Keratinocyte (primary cell): Measurements from ENCODE around the gene MYADM. TPM values are rescaled to one million over a fixed set of nuclear protein-coding genes. Genes with fewer than 3 reads are reported as not detected.
"Not testable (repeated sequence)": the region's sequence is repeated elsewhere in the genome, so short reads cannot be mapped to it uniquely, and the experiment has no call there.

Source experiments
- DNase-seq: peaks from one replicate; pipeline ENCODE4 v3.0.0-alpha.2; 2011; ENCODE audit warnings: low read depth, missing footprints, low spot score
- FAIRE-seq: peaks from 2 replicates; lab custom pipeline; 2011; peaks lifted over from hg19 to GRCh38; lab: Jason Lieb, UNC
- H2AFZ ChIP-seq: 2 replicates; pipeline ENCODE4 v1.6.0; 2012; ENCODE audit warnings: low read length, control low read depth, inconsistent platforms; ENCODE audit not compliant: control insufficient read depth
- H3K27ac ChIP-seq: 2 replicates; pipeline ENCODE4 v1.5.1; 2011; ENCODE audit warnings: low read length; ENCODE audit not compliant: control insufficient read depth, insufficient read depth
- H3K27me3 ChIP-seq: 3 replicates; pipeline ENCODE4 v1.6.0; 2011; ENCODE audit warnings: low read length; ENCODE audit not compliant: control insufficient read depth, insufficient read depth; ENCODE audit errors: extremely low read depth
- H3K36me3 ChIP-seq, 2 experiments: 2 replicates in 1 of 2; 3 replicates in 1 of 2; pipeline ENCODE4 v1.5.1; 2011; ENCODE audit warnings: low read length in 2 of 2, mild to moderate bottlenecking in 1 of 2; ENCODE audit not compliant: control insufficient read depth in 2 of 2, insufficient read depth in 2 of 2; ENCODE audit errors: extremely low read depth in 1 of 2
- H3K4me1 ChIP-seq: 3 replicates; pipeline ENCODE4 v1.5.1; 2011; ENCODE audit warnings: low read length; ENCODE audit not compliant: control insufficient read depth, insufficient read depth; ENCODE audit errors: extremely low read depth
- H3K4me2 ChIP-seq: 3 replicates; pipeline ENCODE4 v1.6.0; 2011; ENCODE audit warnings: low read depth, low read length; ENCODE audit not compliant: control insufficient read depth, insufficient read depth; ENCODE audit errors: extremely low read depth
- H3K4me3 ChIP-seq, 3 experiments: fragments of 200-600 bp in 1 of 3; sonication (generic) in 1 of 3; 2 replicates in 2 of 3; 3 replicates in 1 of 3; pipeline ENCODE4 v1.5.1; 2011 to 2016; ENCODE audit warnings: low read length in 3 of 3, mild to moderate bottlenecking in 3 of 3, control low read depth in 2 of 3, inconsistent platforms in 1 of 3, low read depth in 1 of 3, mixed read lengths in 1 of 3, mixed run types in 1 of 3, moderate library complexity in 1 of 3; ENCODE audit not compliant: control insufficient read depth in 2 of 3, insufficient read depth in 2 of 3; ENCODE audit errors: extremely low read depth in 1 of 3
- H3K79me2 ChIP-seq: 2 replicates; pipeline ENCODE4 v1.6.0; 2012; ENCODE audit warnings: low read length; ENCODE audit not compliant: control insufficient read depth, insufficient read depth
- H3K9ac ChIP-seq: 3 replicates; pipeline ENCODE4 v1.6.0; 2011; ENCODE audit warnings: low read length; ENCODE audit not compliant: control insufficient read depth, insufficient read depth; ENCODE audit errors: extremely low read depth
- H3K9me1 ChIP-seq: 3 replicates; pipeline ENCODE4 v1.6.0; 2011; ENCODE audit warnings: low read length; ENCODE audit not compliant: control insufficient read depth, insufficient read depth; ENCODE audit errors: extremely low read depth
- H3K9me3 ChIP-seq: 2 replicates; pipeline ENCODE4 v1.5.1; 2012; ENCODE audit warnings: low read depth, low read length; ENCODE audit not compliant: control insufficient read depth
- H4K20me1 ChIP-seq: 3 replicates; pipeline ENCODE4 v1.6.0; 2011; ENCODE audit warnings: low read length; ENCODE audit not compliant: control insufficient read depth, insufficient read depth; ENCODE audit errors: extremely low read depth
- EZH2 ChIP-seq: IDR thresholded peaks from one replicate; pipeline ENCODE4 v1.6.1; 2012; ENCODE audit warnings: inconsistent platforms, mild to moderate bottlenecking, low read length, moderate library complexity
- dilution Hi-C: fragments of 300-500 bp; cut with MboI; formaldehyde crosslinking; loops from one replicate; pipeline ENCODE4 v1.7.0; 2020; ENCODE audit warnings: low sequenced_read_pairs; ENCODE audit not compliant: extremely low pct_ligation_motif_present
- polyA plus RNA-seq, 5 experiments: library from polyadenylated mRNA; depleted of rRNA in 3 of 5; stranded (reverse) in 3 of 5; stranded (forward) in 1 of 5; unstranded in 1 of 5; fragments of >200 nt; gene quantifications; 1 replicate in 1 of 5; 2 replicates in 3 of 5; 3 replicates in 1 of 5; pipeline versions ENCODE4 v1.2.1 to v1.2.3, GENCODE V29; 2011 to 2012; ENCODE audit warnings: missing spikeins in 2 of 5, low read depth in 1 of 5, low replicate concordance in 1 of 5
- TF ChIP-seq, protein P1 (sequence below), 3 experiments: IDR thresholded peaks in 1 of 3; conservative IDR thresholded peaks in 1 of 3; optimal IDR thresholded peaks in 1 of 3; 2 replicates in 2 of 3; 3 replicates in 1 of 3; pipeline versions ENCODE3 to v1.5.1; 2011; ENCODE audit warnings: low read length in 3 of 3, mild to moderate bottlenecking in 3 of 3, moderate library complexity in 2 of 3, control low read depth in 1 of 3, inconsistent platforms in 1 of 3; ENCODE audit not compliant: insufficient read depth in 2 of 3; ENCODE audit errors: extremely low read depth in 1 of 3

MYADM gene
- polyA plus RNA-seq, 1 donor (not counting 4 experiments of a cell fraction or from before 2014, with no cell fraction given), result 16.8 TPM

DNA sequence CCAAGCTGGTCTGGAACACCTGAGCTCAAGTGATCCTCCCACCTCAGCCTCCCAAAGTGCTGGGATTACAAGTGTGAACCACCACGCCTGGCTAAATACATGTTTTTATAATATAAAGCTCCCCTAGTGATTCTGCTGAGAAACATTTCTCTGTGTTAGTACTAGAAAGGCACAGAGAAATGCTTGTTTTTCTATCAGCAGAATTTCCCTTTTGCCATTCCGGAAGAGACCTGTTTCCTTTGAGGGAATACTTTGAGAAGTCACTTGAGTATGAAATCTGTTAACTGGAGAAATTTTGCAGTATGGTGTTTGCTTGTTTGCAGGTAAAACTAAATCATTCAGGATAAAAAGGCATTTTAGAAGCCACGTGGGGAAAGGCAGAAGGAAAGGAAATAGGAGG lies 39.2 kb upstream of the MYADM start:
- no peak overlapping the region for H3K9ac ChIP-seq
- no peak overlapping the region for H3K4me2 ChIP-seq

DNA sequence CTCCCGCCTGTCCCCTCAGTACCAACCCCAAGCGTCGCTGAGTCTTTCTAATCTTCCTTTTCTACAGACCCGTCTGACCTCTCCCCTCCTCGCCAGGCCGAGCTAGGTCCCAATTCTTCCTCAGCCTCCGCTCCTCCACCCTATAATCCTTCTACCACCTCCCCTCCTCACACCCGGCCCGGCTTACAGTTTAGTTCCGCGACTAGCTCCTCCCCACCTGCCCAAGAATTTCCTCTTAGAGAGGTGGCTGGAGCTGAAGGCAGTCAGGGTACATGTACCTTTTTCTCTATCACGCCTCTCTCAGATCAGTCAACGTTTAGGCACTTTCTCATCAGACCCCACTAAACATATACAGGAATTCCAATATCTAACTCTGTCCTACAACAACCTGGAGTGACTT lies 34.8 kb upstream of the MYADM start:
- H3K4me2 ChIP-seq, H3K4me3 ChIP-seq, H3K9ac ChIP-seq, H3K9me3 ChIP-seq, H3K36me3 ChIP-seq, H3K4me1 ChIP-seq, dilution Hi-C loops, FAIRE-seq, H3K27me3 ChIP-seq, H3K79me2 ChIP-seq, H3K9me1 ChIP-seq, H2AFZ ChIP-seq, H4K20me1 ChIP-seq, H3K27ac ChIP-seq, DNase-seq: not testable (repeated sequence)

More for the DNA sequence above, 39.2 kb upstream of the MYADM start:
- Histone ChIP-seq H3K79me2 (no peaks in the 10 kb centered on the region), H3K9me3 (no peaks in the 10 kb centered on the region), H4K20me1 (no peaks in the 10 kb centered on the region), H3K36me3 (no peaks in the 10 kb centered on the region), H3K27me3 (no peaks in the 10 kb centered on the region), H2AFZ (no peak overlapping the region), H3K4me3 (no peak overlapping the region), H3K4me1 (no peaks in the 10 kb centered on the region), H3K27ac (no peak overlapping the region), H3K9me1 (no peaks in the 10 kb centered on the region)
- DNase-seq, result no peak
- no peak for FAIRE-seq
- TF ChIP-seq EZH2, result no peak
- TF ChIP-seq, protein P1, sequence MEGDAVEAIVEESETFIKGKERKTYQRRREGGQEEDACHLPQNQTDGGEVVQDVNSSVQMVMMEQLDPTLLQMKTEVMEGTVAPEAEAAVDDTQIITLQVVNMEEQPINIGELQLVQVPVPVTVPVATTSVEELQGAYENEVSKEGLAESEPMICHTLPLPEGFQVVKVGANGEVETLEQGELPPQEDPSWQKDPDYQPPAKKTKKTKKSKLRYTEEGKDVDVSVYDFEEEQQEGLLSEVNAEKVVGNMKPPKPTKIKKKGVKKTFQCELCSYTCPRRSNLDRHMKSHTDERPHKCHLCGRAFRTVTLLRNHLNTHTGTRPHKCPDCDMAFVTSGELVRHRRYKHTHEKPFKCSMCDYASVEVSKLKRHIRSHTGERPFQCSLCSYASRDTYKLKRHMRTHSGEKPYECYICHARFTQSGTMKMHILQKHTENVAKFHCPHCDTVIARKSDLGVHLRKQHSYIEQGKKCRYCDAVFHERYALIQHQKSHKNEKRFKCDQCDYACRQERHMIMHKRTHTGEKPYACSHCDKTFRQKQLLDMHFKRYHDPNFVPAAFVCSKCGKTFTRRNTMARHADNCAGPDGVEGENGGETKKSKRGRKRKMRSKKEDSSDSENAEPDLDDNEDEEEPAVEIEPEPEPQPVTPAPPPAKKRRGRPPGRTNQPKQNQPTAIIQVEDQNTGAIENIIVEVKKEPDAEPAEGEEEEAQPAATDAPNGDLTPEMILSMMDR (optimal IDR thresholded peaks at IDR 0.05 in 1 of 3, IDR thresholded peaks at IDR 0.05 in 1 of 3, conservative IDR thresholded peaks at IDR 0.05 in 1 of 3; ENCODE audit: extremely low read depth in 1 of 3, insufficient read depth in 2 of 3, low read length in 3 of 3), result no peak
- dilution Hi-C loops, result no loop called here

DNA sequence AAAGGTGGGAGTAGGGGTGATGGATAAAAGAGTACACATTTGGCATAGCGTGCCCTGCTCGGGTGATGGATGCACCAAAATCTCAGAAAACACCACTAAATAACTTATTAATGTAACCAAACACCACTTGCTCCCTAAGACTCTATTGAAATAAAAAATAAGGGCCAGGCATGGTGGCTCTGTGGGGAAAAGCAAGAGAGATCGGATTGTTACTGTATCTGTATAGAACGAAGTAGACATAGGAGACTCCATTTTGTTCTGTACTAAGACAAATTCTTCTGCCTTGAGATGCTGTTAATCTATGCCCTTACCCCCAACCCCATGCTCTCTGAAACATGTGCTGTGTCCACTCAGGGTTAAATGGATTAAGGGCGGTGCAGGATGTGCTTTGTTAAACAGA lies 29.2 kb upstream of the MYADM start:
- FAIRE-seq, H3K36me3 ChIP-seq, H3K4me2 ChIP-seq, H3K9me1 ChIP-seq, DNase-seq, H3K9me3 ChIP-seq, H3K27ac ChIP-seq, H3K9ac ChIP-seq, H2AFZ ChIP-seq, H3K27me3 ChIP-seq, H3K79me2 ChIP-seq, H3K4me3 ChIP-seq, H4K20me1 ChIP-seq, dilution Hi-C loops: not testable (repeated sequence)
- H3K4me1 ChIP-seq, result peaks cover 19% of the 10 kb centered on the region

DNA sequence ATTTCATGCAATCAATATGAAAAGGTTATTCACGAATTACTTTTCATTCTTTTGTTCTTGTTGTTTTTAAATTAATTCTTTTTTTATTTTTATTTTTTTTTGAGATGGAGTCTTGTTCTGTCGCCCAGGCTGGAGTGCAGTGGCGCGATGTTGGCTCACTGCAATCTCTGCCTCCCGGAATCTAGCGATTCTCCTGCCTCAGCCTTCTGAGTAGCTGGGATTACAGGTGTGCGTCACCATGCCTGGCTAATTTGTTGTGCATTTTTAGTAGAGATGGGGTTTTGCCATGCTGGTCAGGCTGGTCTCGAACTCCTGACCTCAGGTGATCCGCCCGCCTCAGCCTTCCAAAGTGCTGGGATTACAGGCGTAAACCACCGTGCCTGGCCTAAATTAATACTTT lies 27.4 kb upstream of the MYADM start:
- H3K9me3 ChIP-seq, H3K79me2 ChIP-seq, H3K4me3 ChIP-seq, H4K20me1 ChIP-seq, DNase-seq, H3K4me2 ChIP-seq, H3K27me3 ChIP-seq, dilution Hi-C loops, H3K9ac ChIP-seq, H2AFZ ChIP-seq, FAIRE-seq, H3K36me3 ChIP-seq, H3K27ac ChIP-seq, H3K9me1 ChIP-seq: not testable (repeated sequence)
- peaks cover 19% of the 10 kb centered on the region for H3K4me1 ChIP-seq
